Mammary epithelial cell (primary cell): Measurements from ENCODE around the gene ADCY10.

Experiments used
- EZH2 ChIP-seq: IDR thresholded peaks from 2 replicates; pipeline ENCODE4 v1.6.1; 2012; ENCODE audit warnings: low read length, inconsistent platforms, borderline replicate concordance
- TF ChIP-seq, protein P1 (sequence below), 2 donors: IDR thresholded peaks in 1 of 2; conservative IDR thresholded peaks in 1 of 2; 2 replicates each; pipeline ENCODE4 v1.5.1; 2011 to 2012; ENCODE audit warnings: inconsistent platforms in 2 of 2, low read length in 2 of 2, mild to moderate bottlenecking in 2 of 2, control low read depth in 1 of 2, low read depth in 1 of 2; ENCODE audit not compliant: insufficient read depth in 1 of 2; ENCODE audit errors: extremely low read depth in 1 of 2

DNA sequence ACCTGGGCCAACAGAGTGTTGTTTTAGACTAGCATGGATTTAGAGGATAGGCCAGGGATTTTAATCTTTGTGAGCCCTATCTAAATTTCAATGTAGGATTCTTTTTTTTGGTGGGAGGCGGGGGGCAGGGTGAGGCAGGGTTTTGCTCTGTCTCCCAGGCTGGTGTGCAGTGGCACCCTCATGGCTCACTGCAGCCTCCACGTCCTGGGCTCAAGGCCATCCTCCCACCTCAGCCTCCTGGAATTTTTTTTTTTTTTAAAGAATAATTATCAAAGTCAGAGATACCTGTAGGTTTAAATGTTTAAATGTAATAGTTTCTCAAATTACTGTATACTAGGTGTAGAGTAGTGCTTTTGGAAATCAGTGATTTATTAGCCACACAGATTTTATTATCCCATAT is 26.3 kb upstream of the ADCY10 start:
- TF ChIP-seq, protein P1, sequence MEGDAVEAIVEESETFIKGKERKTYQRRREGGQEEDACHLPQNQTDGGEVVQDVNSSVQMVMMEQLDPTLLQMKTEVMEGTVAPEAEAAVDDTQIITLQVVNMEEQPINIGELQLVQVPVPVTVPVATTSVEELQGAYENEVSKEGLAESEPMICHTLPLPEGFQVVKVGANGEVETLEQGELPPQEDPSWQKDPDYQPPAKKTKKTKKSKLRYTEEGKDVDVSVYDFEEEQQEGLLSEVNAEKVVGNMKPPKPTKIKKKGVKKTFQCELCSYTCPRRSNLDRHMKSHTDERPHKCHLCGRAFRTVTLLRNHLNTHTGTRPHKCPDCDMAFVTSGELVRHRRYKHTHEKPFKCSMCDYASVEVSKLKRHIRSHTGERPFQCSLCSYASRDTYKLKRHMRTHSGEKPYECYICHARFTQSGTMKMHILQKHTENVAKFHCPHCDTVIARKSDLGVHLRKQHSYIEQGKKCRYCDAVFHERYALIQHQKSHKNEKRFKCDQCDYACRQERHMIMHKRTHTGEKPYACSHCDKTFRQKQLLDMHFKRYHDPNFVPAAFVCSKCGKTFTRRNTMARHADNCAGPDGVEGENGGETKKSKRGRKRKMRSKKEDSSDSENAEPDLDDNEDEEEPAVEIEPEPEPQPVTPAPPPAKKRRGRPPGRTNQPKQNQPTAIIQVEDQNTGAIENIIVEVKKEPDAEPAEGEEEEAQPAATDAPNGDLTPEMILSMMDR (conservative IDR thresholded peaks at IDR 0.05 in 1 of 2, IDR thresholded peaks at IDR 0.05 in 1 of 2; ENCODE audit: extremely low read depth in 1 of 2, insufficient read depth in 1 of 2, low read depth in 1 of 2, low read length in 2 of 2), result no peak
- no peak for TF ChIP-seq EZH2
